Epithelial cell of alveolus of lung (primary cell): Measurements from ENCODE around the gene PCDHA2. TPM values are rescaled to one million over a fixed set of nuclear protein-coding genes. Genes with fewer than 3 reads are reported as not detected.

Experiments used
- total RNA-seq: library from RNA; depleted of rRNA; stranded (reverse); fragments of >200 nt; gene quantifications from 2 replicates; pipeline ENCODE4 v1.2.1, GENCODE V29; 2015

Gene PCDHA2
- not detected in 2 replicates for total RNA-seq

DNA sequence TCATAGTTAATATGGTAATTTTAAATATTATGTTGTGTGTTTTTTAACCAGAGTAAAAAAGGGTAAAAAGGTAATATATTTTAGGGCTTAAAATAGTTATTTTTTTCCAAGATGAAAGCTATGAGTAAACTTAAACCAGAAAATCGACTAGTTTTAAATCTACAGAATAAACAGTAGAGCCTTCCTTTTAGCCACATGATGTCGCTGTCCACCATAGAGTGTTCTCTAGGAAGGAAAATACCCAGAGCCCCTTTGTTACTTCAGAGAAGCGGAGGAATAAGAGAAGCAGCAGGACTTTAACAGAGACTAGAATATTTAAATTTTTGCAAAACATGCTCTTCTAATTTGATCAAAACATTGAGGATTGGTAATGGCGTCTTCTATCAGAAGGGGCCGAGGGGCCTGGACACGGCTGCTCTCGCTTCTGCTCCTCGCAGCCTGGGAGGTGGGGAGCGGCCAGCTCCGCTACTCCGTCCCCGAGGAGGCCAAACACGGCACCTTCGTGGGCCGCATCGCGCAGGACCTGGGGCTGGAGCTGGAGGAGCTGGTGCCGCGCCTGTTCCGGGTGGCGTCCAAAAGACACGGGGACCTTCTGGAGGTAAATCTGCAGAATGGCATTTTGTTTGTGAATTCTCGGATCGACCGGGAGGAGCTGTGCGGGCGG lies at the start of gene PCDHA2:
PCDHA2 (plus strand) TSS at position 258 of the 664 bp plus-strand sequence.

GRCh38 chr5:140785905-140786686 lies 8.6 kb upstream of the PCDHA2 start, which contains the start of gene PCDHA1:
PCDHA1 (plus strand) TSS chr5:140786140.

DNA sequence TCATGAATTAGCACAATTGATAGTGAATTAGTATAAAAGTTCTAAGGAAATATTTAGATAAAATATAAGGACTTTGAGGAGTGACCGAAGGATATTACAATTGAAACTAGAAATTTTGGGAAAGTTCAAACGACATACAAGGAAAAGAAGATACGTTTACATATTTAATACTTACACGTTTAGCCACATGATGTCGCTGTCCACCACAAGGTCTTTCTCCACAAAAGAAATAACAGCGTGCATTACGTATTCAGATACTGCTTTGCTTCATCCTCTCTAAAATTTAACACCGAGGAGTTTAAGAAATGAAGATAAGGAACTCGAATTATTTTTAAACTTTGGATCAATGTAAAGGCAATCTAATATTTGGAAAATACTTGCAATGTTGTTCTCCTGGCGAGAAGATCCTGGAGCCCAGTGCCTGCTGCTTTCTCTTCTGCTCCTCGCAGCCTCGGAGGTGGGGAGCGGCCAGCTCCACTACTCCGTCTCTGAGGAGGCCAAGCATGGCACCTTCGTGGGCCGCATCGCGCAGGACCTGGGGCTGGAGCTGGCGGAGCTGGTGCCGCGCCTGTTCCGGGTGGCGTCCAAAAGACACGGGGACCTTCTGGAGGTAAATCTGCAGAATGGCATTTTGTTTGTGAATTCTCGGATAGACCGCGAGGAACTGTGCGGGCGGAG lies 6.3 kb downstream of the PCDHA2 start, which contains the start of gene PCDHA3:
PCDHA3 (plus strand) TSS at position 242 of the 678 bp plus-strand sequence.

GRCh38 chr5:140806834-140807775 lies 12.5 kb downstream of the PCDHA2 start, which contains the start of gene PCDHA4:
PCDHA4 (plus strand) TSS chr5:140807068.

DNA sequence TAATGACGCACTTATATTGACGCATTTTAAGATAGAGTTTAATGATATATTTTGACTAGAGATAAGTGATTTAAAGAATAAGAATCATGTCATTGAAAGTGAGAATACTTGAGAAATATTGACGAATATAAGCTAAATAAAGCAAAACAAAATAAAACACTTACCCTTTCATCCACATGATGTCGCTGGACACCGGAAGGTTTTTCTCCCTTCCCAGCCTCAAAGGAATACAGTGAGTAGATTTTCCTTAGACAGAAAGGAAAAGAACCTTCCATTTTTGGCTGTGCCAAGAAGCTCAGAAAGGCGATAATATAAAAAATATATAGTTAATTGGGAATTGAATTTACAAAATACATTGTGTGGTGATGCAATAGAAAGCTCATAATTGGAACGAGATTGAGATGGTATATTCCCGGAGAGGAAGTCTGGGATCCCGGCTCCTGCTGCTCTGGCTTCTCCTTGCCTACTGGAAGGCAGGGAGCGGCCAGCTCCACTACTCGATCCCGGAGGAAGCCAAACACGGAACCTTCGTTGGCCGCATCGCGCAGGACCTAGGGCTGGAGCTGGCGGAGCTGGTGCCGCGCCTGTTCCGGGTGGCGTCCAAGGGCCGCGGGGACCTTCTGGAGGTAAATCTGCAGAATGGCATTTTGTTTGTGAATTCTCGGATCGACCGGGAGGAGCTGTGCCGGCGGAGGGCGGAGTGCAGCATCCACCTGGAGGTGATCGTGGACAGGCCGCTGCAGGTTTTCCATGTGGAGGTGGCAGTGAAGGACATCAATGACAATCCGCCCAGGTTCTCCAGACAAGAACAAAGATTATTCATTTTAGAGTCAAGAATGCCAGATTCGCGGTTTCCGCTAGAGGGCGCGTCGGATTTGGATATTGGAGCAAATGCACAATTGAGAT lies 27.0 kb downstream of the PCDHA2 start, which contains the start of gene PCDHA5:
PCDHA5 (plus strand) TSS at position 239 of the 906 bp plus-strand sequence.

DNA sequence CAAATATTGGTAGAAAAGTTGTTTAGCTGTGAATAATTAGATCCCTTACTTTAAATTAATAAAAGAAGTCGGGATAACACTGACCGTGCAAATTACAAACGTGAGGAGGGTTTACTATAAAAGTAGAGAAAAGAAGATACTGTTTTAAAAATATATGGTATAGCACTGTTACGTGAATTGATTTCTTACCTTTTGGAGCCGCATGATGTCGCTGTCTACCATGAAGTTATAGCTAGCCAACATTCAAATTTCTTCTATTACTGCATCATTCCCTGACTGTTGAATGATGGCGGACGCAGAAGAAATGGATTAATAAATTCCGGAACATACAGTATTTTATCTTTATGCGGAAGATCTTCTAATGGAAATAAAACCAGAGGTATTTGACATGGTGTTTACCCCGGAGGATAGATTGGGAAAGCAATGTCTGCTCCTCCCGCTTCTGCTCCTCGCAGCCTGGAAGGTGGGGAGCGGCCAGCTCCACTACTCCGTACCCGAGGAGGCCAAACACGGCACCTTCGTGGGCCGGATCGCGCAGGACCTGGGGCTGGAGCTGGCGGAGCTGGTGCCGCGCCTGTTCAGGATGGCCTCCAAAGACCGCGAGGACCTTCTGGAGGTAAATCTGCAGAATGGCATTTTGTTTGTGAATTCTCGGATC lies 33.2 kb downstream of the PCDHA2 start, which contains the start of gene PCDHA6:
PCDHA6 (plus strand) TSS at position 257 of the 658 bp plus-strand sequence; CDS start at position 389, 132 bp downstream.

GRCh38 chr5:140833993-140834392 lies 39.3 kb downstream of the PCDHA2 start, which contains the start of gene PCDHA7:
PCDHA7 (plus strand) TSS chr5:140834269; CDS start chr5:140834384, 115 bp downstream.

DNA sequence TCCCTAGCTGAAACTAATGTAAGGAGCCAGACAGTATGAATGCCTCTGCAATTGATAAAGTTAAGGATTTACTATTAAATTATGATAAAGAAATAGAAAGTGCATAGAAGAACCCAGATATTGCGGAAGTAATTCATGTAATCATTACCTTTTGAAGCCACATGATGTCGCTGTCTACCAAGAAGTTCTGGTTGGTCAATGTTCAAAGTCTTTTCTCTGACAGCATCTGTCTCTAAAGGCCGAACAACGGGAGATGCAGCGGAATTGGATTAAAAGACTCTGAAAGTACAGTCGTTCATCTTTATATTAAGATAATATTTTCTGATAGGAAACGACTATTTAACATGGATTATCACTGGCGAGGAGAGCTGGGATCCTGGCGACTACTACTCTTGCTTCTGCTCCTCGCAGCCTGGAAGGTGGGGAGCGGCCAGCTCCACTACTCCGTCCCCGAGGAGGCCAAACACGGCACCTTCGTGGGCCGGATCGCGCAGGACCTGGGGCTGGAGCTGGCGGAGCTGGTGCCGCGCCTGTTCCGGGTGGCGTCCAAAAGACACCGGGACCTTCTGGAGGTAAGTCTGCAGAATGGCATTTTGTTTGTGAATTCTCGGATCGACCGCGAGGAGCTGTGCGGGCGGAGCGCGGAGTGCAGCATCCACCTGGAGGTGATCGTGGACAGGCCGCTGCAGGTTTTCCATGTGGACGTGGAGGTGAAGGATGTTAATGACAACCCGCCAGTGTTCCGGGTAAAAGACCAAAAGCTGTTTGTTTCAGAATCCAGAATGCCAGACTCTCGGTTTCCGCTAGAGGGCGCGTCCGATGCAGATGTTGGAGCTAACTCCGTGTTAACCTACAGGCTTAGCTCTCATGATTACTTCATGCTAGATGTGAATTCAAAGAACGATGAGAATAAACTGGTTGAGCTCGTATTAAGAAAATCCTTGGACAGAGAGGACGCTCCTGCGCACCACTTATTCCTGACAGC lies 46.6 kb downstream of the PCDHA2 start, which contains the start of gene PCDHA8:
PCDHA8 (plus strand) TSS at position 210 of the 985 bp plus-strand sequence; CDS start at position 345, 135 bp downstream.

Other genes with a start within 250 kb of the PCDHA2 start
- 2.1 and 3.3 TPM in 2 replicates for gene EIF4EBP3, start 247.2 kb upstream of the PCDHA2 start, total RNA-seq
- 40.7 and 84.2 TPM in 2 replicates for gene SRA1, start 237.4 kb upstream of the PCDHA2 start, total RNA-seq
- 5.4 and 6.9 TPM in 2 replicates for gene APBB3, start 230.3 kb upstream of the PCDHA2 start, total RNA-seq
- gene SLC35A4, start 230.0 kb upstream of the PCDHA2 start, total RNA-seq: 39.0 and 45.8 TPM in 2 replicates
- 0.26 and 1.8 TPM in 2 replicates for gene CD14, start 161.7 kb upstream of the PCDHA2 start, total RNA-seq
- gene TMCO6, start 155.4 kb upstream of the PCDHA2 start, total RNA-seq: 4.9 and 50.5 TPM in 2 replicates
- gene NDUFA2, start 147.2 kb upstream of the PCDHA2 start, total RNA-seq: 58.6 and 67.5 TPM in 2 replicates
- gene IK, start 147.0 kb upstream of the PCDHA2 start, total RNA-seq: 63.4 and 92.9 TPM in 2 replicates
- 16.8 and 16.9 TPM in 2 replicates for gene WDR55, start 129.9 kb upstream of the PCDHA2 start, total RNA-seq
- gene DND1, start 121.3 kb upstream of the PCDHA2 start, total RNA-seq: 0.26 and 0.64 TPM in 2 replicates
- 41.6 and 81.6 TPM in 2 replicates for gene HARS1, start 103.5 kb upstream of the PCDHA2 start, total RNA-seq
- 23.9 and 25.6 TPM in 2 replicates for gene HARS2, start 103.4 kb upstream of the PCDHA2 start, total RNA-seq
- 30.4 TPM in 2 replicates for gene ZMAT2, start 94.4 kb upstream of the PCDHA2 start, total RNA-seq
- not detected in 2 replicates for gene PCDHA1, start 8.7 kb upstream of the PCDHA2 start, total RNA-seq
- gene PCDHA3, start 6.2 kb downstream of the PCDHA2 start, total RNA-seq: under 0.01 TPM in 1 of 2 replicates, not detected in the other
- 0.48 TPM in 1 of 2 replicates, not detected in the other for gene PCDHA4, start 12.2 kb downstream of the PCDHA2 start, total RNA-seq
- gene PCDHA5, start 26.8 kb downstream of the PCDHA2 start, total RNA-seq: not detected in 2 replicates
- gene PCDHA6, start 33.1 kb downstream of the PCDHA2 start, total RNA-seq: not detected in 2 replicates
- under 0.01 TPM in 1 of 2 replicates, not detected in the other for gene PCDHA7, start 39.4 kb downstream of the PCDHA2 start, total RNA-seq
- gene PCDHA8, start 46.3 kb downstream of the PCDHA2 start, total RNA-seq: not detected in 2 replicates
- gene PCDHA9, start 53.5 kb downstream of the PCDHA2 start, total RNA-seq: under 0.01 TPM in 1 of 2 replicates, not detected in the other
- under 0.01 TPM in 1 of 2 replicates, not detected in the other for gene PCDHA10, start 61.0 kb downstream of the PCDHA2 start, total RNA-seq
- gene PCDHA11, start 74.1 kb downstream of the PCDHA2 start, total RNA-seq: not detected in 2 replicates
- gene PCDHA12, start 80.5 kb downstream of the PCDHA2 start, total RNA-seq: under 0.01 TPM in 1 of 2 replicates, not detected in the other
- gene PCDHA13, start 87.3 kb downstream of the PCDHA2 start, total RNA-seq: not detected in 2 replicates
- 0.26 TPM in 1 of 2 replicates, not detected in the other for gene PCDHAC1, start 131.4 kb downstream of the PCDHA2 start, total RNA-seq
- gene PCDHAC2, start 171.6 kb downstream of the PCDHA2 start, total RNA-seq: 0.39 TPM in 1 of 2 replicates, not detected in the other